Esophagus squamous epithelium (tissue), 4 donors: ENCODE results near the gene RAB4B.

Experiments used
- POLR2A ChIP-seq, 4 donors: fragments of 450-650 bp; IDR thresholded peaks; one replicate each; pipeline ENCODE4 v1.6.1; 2017; ENCODE audit warnings: antibody characterized with exemption in 4 of 4, mild to moderate bottlenecking in 4 of 4, moderate library complexity in 3 of 4
- TF ChIP-seq, protein P1 (sequence below), 6 experiments: fragments of 450-650 bp in 4 of 6; fragments of 200-600 bp in 2 of 6; sonication (generic) in 2 of 6; IDR thresholded peaks; one replicate each; pipeline ENCODE4 v1.5.1; 2016 to 2019; ENCODE audit warnings: antibody characterized with exemption in 6 of 6, mild to moderate bottlenecking in 4 of 6, moderate library complexity in 4 of 6

GRCh38 chr19:40809358-40810086 is 31.5 kb downstream of the RAB4B start:
- TF ChIP-seq, protein P1, sequence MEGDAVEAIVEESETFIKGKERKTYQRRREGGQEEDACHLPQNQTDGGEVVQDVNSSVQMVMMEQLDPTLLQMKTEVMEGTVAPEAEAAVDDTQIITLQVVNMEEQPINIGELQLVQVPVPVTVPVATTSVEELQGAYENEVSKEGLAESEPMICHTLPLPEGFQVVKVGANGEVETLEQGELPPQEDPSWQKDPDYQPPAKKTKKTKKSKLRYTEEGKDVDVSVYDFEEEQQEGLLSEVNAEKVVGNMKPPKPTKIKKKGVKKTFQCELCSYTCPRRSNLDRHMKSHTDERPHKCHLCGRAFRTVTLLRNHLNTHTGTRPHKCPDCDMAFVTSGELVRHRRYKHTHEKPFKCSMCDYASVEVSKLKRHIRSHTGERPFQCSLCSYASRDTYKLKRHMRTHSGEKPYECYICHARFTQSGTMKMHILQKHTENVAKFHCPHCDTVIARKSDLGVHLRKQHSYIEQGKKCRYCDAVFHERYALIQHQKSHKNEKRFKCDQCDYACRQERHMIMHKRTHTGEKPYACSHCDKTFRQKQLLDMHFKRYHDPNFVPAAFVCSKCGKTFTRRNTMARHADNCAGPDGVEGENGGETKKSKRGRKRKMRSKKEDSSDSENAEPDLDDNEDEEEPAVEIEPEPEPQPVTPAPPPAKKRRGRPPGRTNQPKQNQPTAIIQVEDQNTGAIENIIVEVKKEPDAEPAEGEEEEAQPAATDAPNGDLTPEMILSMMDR (IDR thresholded peaks at IDR 0.05): no peak
- TF ChIP-seq POLR2A (IDR thresholded peaks at IDR 0.05): no peak
